ENCODE results near the gene SS18L1. TPM values are rescaled to one million over a fixed set of nuclear protein-coding genes. Genes with fewer than 3 reads are reported as not detected.

SS18L1 gene
- total and polyA plus RNA-seq, 12 donors = 9.0 to 45.7 (median 14.4) TPM

- H3K27ac ChIP-seq = no peak overlapping the region
- no peak overlapping the region for H3K4me3 ChIP-seq
- 88 to 91% (median 89%) methylated on average over 16 to 20 of the region's 20 CpGs for WGBS, 4 donors
- no peak for TF ChIP-seq POLR2A (IDR thresholded peaks at IDR 0.05)
- TF ChIP-seq, protein P1, sequence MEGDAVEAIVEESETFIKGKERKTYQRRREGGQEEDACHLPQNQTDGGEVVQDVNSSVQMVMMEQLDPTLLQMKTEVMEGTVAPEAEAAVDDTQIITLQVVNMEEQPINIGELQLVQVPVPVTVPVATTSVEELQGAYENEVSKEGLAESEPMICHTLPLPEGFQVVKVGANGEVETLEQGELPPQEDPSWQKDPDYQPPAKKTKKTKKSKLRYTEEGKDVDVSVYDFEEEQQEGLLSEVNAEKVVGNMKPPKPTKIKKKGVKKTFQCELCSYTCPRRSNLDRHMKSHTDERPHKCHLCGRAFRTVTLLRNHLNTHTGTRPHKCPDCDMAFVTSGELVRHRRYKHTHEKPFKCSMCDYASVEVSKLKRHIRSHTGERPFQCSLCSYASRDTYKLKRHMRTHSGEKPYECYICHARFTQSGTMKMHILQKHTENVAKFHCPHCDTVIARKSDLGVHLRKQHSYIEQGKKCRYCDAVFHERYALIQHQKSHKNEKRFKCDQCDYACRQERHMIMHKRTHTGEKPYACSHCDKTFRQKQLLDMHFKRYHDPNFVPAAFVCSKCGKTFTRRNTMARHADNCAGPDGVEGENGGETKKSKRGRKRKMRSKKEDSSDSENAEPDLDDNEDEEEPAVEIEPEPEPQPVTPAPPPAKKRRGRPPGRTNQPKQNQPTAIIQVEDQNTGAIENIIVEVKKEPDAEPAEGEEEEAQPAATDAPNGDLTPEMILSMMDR (IDR thresholded peaks at IDR 0.05) = no peak
- peaks cover 0 to 92% of the 10 kb centered on the region in 2 donors for H3K36me3 ChIP-seq (replicated peaks in 1 of 2)
- H3K4me1 ChIP-seq (replicated peaks in 1 of 2) = peaks cover 10 to 22% of the 10 kb centered on the region in 2 donors
- no peaks in the 10 kb centered on the region for H3K9me3 ChIP-seq (replicated peaks in 1 of 3)
- intact Hi-C loops (cut with DNase I) = loop anchor here in 1 of 2 donors (5.0 kb wide), 1 partner anchor 63 kb away; the partner anchor contains the start of gene TAF4
- no peak for DNase-seq
- no peaks in the 10 kb centered on the region for H3K27me3 ChIP-seq
These were observed 13.6 kb upstream of the SS18L1 start for GRCh38 chr20:62129731-62130531.

- Histone ChIP-seq H3K27ac (peak overlapping the region in 2 of 5 donors; percentile 38 to 69), H3K4me1 (replicated peaks in 1 of 2) (peaks cover 14 to 39% of the 10 kb centered on the region in 2 donors), H3K27me3 (no peaks in the 10 kb centered on the region), H3K9me3 (replicated peaks in 1 of 3) (no peaks in the 10 kb centered on the region), H3K4me3 (no peak overlapping the region), H3K36me3 (replicated peaks in 1 of 2) (peaks cover 0 to 91% of the 10 kb centered on the region in 2 donors)
- intact Hi-C loops (cut with DNase I) = loop anchor here in 1 of 2 donors (5.0 kb wide), 1 partner anchor 64 kb away; the partner anchor contains the start of gene TAF4
- WGBS, 4 donors = 88 to 92% (median 91%) methylated on average over 19 to 25 of the region's 25 CpGs
- TF ChIP-seq POLR2A (IDR thresholded peaks at IDR 0.05) = no peak
- TF ChIP-seq, protein P1 (IDR thresholded peaks at IDR 0.05) = no peak
- DNase-seq = no peak
These were observed 11.8 kb upstream of the SS18L1 start for GRCh38 chr20:62131560-62132320.

- no peaks in the 10 kb centered on the region for H3K9me3 ChIP-seq (replicated peaks in 1 of 3)
- H3K36me3 ChIP-seq (replicated peaks in 1 of 2) = peaks cover 0 to 90% of the 10 kb centered on the region in 2 donors
- DNase-seq = no peak
- peaks cover 14 to 39% of the 10 kb centered on the region in 2 donors for H3K4me1 ChIP-seq (replicated peaks in 1 of 2)
- intact Hi-C loops (cut with DNase I) = loop anchor here in 1 of 2 donors (5.0 kb wide), 1 partner anchor 65 kb away; the partner anchor contains the start of gene TAF4
- TF ChIP-seq, protein P1 (IDR thresholded peaks at IDR 0.05) = no peak
- TF ChIP-seq POLR2A (IDR thresholded peaks at IDR 0.05) = no peak
- no peak overlapping the region for H3K4me3 ChIP-seq
- WGBS, 4 donors = 77 to 93% (median 87%) methylated on average over 7 of the region's 7 CpGs
- peak overlapping the region in 2 of 5 donors; percentile 66 to 69 for H3K27ac ChIP-seq
- H3K27me3 ChIP-seq = no peaks in the 10 kb centered on the region
These were observed 11.1 kb upstream of the SS18L1 start for GRCh38 chr20:62132421-62132820.
